Urothelium cell line (cell line): ENCODE results near the gene SMIM35.

Experiments
- DNase-seq: peaks from one replicate; pipeline ENCODE4 v3.0.0; 2011; ENCODE audit warnings: low spot score, mixed read lengths
- FAIRE-seq: peaks from 2 replicates; lab custom pipeline; 2011; peaks lifted over from hg19 to GRCh38; lab: Jason Lieb, UNC

SMIM35 gene

DNA sequence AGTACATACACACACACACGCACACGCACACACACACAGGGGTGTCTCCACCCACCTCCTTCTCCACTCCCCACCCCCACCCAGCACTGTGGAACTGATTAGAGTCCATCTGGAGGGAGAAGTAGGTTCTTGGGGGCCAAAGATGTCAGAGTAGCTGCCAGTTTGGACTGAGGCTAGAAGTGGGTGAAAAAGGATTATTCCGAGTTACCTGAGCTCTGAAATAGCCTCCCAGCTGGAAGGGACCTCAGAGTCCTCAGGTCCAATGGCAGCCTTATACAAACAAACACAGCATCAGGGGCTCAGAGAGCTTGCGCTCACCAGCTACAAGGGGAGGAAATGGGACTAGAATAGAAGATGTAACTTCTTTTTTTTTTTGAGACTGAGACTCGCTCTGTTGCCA, 79.7 kb downstream of the SMIM35 start:
- no peak for DNase-seq

DNA sequence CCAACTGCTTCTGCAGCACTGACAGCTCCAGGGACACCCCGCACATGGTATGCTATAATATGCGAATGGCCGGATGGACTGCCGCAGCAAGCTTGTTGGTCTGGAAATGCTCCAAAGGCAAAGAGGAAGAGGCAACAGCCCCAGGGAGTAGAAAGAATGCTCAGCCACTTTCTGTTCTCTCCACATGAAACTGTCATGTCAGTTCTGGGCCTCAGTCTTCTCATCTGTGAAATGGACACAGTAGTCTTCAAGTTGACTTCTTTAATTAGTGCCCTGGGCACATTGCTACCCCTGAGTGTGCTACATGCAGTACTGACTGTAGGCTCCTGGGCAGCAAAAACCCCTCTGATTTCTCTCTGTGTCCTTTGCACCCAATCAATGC, 80.6 kb downstream of the SMIM35 start:
- FAIRE-seq (no peak), DNase-seq (no peak)

More for the DNA sequence above, 79.7 kb downstream of the SMIM35 start:
- FAIRE-seq: no peak

DNA sequence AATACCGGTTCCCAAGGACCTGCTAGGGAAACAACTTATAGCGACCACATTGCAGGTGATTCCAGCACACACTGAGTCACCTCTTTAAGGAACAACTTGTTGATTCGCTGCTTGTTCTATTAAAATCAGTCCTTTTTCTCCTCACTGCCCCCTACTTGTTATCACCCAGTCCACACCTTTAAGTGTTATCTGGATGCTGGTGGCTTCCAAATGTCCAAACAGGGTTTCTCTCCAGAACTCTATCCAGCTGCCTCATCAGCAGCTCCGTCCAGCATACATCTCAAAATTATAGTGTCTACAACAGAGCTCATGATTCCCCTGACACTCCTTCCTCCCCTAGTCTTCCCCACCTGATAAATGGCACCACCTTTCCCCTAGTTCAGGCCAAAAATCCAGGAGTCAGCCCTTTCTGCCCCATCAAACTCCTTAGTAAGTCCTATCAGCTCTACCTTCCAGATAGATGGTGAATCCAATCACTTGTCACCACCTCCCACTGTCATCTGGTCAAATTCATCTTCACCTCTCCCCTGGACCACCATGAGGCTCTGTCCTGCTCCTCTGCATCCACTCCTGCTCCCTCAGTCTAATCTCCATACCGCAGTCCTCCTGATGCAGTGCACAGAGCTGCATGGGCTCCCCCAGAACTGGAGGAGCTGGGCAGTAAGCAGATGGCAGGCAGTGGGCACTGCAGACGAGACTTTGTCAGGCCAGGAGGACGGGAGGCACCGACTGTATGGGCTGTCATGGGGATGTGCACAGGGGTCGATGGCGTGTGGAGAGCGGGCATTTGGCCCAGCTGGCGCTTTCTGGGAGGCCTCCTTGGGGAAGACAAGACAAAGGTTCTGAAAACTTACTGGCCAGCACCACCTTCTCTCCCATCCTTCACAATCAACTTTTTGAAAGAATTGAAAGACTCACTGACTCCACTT, 81.3 kb downstream of the SMIM35 start:
- DNase-seq: no peak
- FAIRE-seq: no peak

DNA sequence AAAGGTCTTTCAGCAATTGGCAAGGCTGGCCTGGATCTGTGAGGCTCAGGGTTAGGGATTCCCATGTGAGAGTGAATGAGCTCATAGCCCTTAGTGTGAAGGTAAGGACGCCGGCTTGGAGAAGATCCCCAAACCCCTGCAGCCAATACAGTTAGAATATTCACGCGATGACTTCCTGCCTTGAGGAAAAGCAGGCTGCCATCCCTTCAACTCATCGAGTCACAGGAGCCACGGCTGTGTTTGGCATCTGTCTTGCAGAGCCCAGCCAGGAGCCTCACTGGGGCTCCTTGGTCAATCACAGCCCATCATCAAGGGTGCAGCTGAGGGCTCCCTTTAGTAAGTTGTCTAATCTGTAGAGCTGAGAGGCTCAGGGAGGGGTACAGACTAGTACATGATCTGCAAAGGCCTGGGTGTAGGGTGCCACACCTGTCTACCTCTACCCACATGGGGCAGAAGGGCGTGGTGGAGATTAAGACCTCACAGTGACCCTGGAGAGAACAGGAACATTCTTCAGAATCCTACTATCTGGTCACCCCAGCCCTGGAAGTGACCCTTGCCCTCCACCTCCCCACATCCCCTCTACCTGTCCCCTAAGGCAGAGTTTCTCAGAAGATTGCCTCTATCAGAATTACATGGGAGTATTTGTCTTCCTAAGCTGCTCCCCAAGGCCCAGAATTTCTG, 82.1 kb downstream of the SMIM35 start:
- FAIRE-seq (no peak), DNase-seq (no peak)

DNA sequence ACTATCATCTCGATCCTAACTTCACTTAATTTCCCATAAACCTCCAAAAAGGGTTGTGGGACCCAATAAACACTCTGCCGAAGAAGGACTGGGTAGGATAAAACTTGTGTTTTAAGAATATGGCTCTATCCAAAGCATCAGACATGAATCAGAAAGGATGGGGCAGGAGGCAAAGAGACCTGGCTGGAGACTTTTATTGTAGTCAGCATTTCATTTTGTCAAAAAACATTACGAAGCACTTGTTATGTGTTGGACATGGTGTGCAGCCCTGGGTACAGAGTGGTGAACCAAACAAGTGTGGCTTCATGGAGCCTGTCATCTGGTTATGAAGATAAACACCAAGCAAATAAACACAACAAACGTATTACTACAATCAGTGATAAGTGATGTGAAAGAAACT, 83.3 kb downstream of the SMIM35 start:
- DNase-seq: no peak
- FAIRE-seq: no peak

DNA sequence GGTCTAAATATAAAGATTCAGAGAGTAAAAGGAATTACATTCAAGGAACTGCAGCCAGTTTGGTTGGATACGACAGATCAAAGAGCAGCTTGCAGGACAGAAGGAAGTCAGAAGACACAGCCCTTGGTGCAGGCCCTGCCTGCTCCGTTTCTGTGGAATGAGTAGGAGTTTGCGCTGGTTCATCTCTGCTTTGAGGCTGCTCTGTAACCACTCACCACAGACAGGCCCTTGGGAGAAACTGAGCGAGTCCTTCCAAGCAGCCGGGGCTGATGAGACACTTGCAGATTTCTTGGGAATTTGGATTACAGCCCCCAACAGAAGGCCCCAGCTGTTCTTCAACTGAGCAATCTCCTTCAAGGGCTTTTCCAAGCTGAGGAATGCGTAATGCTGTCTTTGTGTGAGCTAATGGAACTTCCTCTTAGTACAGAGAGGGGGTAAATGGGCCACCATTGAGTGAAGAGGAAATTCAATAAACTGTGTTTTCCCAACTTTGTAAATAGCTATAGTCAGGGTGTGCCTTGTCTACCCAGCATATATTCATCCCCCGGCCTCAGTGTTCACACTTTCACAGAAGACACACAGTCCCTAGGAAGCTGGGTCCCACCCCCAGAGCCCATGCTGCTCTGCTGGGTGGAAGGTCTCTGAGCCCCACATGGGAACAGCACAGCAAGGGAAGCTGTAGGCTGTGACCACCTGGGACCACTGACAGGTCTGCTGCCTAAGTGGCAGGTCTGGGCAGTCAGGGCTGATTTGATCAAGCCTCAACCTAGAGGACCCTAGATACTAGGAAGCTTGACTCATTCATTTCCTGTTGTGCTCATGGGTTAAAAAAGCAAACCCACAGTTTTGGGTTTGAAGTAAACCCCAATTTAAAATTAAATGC, 84.0 kb downstream of the SMIM35 start:
- no peak for FAIRE-seq

DNA sequence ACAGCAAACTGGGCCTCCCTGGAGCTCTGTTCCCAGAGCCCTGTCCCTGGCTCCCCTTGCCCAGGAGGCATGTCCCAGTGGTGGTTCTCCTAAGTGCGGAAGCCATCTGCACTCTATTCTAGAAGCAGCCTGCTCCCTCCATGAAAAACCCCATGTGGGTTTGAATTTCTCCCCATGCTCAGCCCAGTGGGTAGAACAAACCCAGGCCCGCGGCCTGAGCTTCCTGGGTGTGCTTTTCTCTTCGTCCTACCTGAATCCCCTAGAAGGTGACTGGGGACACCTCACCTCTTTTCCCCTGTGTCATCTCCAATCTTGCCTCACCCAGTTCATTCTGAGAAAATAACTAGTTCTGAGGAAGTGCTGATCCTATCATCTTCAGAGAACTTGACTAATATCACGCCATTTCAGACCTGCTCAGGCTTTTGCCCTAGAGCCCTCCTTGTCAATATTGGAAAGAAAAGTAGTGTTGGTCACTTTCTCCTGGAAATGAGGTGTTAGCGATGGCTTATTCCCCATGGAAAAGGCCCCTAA, 84.7 kb downstream of the SMIM35 start:
- DNase-seq (no peak), FAIRE-seq (no peak)

More for the DNA sequence above, 84.0 kb downstream of the SMIM35 start:
- DNase-seq: no peak

DNA sequence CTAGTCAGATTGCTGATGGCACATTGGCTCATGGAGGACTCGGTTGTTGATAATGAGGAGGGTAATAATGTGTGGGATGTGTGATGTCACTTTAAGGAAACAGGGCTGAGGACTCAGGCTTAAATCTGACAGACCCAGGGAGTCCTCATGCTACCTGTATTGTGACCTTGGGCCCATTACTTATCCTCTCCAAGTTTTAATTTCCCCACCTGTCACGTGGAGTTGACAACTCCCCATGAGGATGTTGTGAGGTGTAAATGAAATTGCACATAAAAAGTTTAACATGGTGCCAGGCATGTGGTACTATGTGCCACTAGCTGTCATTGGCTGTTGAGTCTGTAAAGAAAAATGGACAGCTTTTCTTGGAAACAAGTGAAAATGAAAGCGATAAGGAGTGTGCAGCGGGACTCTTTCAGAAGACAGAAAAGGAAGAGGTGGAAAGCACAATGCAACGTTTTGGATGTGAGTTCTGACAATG, 85.2 kb downstream of the SMIM35 start:
- no peak for DNase-seq
- FAIRE-seq: no peak

DNA sequence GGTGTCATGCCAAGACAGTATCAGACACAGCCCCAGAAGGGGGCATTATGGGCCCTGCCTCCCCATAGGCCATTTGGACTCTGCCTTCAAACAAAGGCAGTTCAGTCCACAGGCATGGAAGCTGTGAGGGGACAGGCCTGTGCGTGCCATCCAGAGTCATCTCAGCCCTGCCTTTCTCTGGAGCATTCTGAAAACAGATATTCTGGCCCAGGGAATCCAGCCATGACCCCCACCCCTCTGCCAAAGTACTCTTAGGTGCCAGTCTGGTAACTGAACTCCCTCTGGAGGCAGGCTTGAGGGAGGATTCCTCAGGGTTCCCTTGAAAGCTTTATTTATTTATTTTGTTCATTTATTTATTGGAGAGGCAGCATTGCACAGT, 85.9 kb downstream of the SMIM35 start:
- DNase-seq (no peak), FAIRE-seq (no peak)

DNA sequence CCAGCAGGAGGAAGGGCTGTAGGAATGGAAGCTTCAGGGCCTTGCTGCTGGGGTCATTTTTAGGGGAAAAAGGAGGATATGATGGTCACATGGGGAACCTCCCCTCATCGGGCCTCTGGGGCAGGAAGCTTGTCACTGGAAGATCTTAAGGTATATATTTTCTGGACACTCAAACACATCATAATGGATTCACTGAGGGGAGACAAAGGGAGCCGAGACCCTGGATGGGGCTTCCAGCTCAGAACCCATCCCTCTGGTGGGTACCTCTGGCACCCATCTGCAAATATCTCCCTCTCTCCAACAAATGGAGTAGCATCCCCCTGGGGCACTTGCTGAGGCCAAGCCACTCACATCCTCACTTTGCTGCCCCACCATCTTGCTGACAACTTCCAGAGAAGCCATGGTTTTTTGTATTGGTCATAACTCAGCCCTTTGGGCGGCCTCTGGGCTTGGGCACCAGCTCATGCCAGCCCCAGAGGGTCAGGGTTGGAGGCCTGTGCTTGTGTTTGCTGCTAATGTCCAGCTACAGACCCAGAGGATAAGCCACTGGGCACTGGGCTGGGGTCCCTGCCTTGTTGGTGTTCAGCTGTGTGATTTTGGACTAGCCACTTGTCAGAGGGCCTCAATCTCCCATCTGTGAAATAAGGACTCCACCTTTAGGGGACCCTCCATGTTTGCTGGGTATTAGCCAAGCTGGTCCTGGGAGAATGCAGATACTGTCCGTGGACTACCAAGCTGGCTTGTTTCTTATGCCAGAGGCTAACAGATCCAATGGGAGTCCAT, 86.5 kb downstream of the SMIM35 start:
- DNase-seq: no peak
- no peak for FAIRE-seq

DNA sequence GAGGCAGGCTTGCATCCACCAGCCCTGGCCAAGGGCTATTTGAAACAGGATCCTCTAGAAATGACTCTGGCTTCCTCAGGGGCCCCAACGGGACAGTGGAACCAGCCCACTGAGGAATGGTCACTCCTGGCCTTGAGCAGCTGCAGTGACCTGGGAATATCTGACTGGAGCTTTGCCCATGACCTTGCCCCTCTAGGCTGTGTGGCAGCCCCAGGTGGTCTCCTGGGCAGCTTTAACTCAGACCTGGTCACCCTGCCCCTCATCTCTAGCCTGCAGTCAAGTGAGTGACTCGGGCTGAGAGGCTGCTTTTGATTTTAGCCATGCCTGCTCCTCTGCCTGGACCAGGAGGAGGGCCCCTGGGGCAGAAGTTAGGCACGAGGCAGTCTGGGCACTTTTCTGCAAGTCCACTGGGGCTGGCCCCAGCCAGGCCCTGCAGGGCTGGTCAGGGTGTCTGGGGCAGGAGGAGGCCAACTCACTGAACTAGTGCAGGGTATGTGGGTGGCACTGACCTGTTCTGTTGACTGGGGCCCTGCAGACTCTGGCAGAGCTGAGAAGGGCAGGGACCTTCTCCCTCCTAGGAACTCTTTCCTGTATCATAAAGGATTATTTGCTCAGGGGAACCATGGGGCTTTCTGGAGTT, 87.3 kb downstream of the SMIM35 start:
- DNase-seq: no peak
- no peak for FAIRE-seq

DNA sequence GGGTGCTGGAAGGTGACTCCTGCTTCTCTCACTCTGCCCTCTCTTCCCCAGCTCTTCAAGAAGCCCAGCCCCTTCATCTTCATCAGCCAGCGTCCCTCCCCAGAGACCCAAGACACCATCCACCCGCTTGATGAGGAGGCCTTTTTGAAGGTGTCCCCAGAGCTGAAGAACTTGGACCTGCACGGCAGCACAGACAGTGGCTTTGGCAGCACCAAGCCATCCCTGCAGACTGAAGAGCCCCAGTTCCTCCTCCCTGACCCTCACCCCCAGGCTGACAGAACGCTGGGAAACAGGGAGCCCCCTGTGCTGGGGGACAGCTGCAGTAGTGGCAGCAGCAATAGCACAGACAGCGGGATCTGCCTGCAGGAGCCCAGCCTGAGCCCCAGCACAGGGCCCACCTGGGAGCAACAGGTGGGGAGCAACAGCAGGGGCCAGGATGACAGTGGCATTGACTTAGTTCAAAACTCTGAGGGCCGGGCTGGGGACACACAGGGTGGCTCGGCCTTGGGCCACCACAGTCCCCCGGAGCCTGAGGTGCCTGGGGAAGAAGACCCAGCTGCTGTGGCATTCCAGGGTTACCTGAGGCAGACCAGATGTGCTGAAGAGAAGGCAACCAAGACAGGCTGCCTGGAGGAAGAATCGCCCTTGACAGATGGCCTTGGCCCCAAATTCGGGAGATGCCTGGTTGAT, 88.0 kb downstream of the SMIM35 start:
- FAIRE-seq (no peak), DNase-seq (no peak)

DNA sequence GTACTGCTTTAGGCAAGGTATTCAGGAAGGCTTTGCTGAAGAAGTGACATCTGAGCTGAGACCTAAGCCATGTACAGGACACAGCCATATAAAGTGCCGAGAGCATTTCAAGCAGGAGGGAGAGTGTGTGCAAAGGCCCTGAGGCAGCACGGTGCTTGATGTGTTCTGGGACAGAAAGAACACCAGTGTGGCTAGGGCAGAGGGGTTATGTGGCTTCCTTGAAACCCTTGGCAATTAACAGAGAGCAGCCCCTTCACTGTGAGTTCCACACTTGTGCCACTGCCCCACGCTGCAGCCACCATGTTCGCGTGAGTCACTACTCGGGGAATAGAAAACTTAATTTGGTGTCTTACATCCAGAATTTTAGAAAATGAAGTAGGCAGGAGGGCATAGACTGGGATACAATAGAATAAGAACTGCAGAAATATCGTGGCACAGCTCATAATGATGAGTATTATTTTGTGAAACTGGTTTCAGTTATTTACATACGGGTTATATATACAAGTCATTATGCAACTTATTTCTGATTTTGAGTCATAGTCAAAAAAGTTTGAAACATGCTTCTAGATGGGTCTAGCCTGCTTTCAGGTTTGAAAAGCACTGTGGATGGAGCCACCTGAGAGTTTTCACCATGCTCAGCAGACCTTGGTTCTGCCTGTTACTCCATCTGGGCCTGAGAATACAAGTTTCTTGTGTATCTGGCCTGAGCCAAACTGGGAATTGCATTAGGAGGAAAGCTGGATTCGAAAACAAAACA, 88.8 kb downstream of the SMIM35 start:
- no peak for DNase-seq
- FAIRE-seq: no peak

DNA sequence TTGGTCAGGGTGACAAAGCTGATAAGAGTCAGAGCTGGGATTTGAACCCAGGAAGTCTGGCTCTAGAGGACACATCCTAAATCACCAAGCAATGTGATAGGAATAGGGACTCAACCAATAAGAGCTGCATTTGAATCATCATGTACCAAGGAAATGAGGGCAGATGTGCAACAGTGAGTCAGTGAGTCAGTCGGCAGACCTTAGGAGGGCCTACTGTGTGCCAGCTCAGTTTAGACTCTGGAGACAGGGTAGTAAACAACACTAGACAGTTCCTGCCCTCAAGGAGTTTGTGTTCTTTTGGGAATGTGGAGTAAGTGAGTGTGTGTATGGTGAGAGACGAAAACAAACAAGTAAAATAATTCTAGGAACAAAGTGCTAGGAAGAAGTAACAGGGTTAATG, 89.4 kb downstream of the SMIM35 start:
- no peak for DNase-seq
- FAIRE-seq: no peak

DNA sequence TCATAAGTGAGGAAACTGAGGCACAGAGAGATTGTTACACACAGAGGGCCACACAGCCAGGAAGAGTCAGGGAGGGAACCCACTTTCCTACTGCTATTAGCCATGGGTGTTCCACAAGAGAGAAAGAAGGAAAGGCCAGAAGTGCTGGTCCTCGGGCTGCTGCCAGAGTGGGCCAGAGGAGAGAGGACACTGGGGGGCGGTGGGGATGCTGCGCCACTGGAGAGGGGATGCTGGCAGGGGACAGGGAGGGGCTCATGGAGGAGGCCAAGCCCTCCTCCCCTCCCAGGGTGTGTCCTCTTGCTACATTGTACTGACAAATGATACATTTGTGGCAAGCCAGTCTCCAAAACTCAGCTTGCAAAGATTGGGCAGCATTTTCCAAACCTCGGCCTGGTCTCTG, 90.7 kb downstream of the SMIM35 start:
- FAIRE-seq (no peak), DNase-seq (no peak)

DNA sequence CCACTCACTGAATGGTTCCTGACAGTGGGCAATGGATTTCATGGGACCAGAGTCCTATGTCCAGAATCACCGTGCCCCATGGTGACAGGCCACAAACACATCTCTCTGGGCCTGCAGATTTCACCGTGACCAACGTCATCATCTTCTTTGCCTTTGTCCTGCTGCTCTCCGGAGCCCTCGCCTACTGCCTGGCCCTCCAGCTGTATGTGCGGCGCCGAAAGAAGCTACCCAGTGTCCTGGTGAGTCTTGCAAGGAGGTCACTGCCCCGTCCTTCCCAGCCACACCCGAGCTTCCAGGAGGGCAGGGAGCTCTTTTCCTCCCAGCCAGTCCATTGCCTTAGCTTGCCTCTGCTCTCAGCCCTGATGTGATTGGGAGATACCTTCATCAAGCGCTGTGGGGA, 91.3 kb downstream of the SMIM35 start:
- FAIRE-seq (no peak), DNase-seq (no peak)

DNA sequence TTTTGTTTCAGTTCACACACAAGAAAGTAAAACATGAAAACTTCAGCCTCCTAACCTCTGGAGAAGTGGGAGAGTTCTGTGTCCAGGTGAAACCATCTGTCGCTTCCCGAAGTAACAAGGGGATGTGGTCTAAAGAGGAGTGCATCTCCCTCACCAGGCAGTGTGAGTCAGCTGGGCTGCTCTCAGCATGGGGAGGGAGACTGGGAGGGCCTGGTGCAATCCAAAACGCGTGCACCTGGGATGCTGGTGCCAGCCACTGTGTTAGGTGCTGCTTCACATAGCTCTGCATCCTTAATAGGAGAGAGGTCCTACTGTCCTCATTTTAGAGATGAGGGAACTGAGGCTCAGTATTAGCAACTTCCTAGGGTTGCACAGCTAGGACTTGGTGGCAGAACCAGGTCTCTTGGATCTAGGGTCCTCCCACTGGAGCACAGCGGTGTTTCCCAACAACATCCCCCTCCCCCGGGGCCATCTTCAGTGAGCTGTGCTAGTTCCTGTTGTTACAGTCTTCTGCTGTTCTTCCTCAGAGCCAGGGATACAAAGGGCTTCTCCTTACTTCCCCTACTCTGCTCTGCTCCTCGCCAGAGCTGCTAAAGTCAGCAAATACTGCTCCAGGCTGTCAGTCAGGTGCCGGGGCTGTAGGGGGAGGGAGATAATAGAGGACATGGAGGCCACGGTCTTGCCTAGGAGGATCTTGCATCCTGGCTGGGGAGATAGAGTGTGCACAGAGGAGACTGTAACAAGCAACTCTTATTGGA, 92.6 kb downstream of the SMIM35 start:
- DNase-seq (no peak), FAIRE-seq (no peak)

DNA sequence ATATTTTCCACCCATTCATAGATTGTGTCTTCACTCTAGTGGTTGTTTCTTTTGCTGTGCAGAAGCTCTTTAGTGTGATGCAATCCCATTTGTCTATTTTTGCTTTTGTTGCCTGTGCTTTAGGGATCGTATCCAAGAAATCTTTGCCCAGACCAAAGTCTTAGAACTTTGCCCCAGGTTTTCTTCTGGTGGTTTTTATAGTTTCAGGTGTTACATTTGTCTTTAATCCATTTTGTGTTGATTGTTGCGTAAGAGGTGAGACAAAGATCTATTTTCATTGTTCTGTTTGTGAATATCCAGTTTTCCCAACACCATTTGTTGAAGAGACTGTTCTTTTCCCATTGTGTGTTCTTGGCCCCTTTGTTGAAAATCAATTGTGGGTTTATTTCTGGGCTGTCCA, 94.1 kb downstream of the SMIM35 start:
- no peak for FAIRE-seq
- no peak for DNase-seq
